OCI-LY3 (cell line): ENCODE data around the gene COL6A2.
"Not testable (repeated sequence)": the region's sequence is repeated elsewhere in the genome, so short reads cannot be mapped to it uniquely, and the experiment has no call there.

ENCODE experiments used
- H2AFZ ChIP-seq: fragments of 200-600, 300-600 bp; shearing (Covaris generic); 2 replicates; pipeline ENCODE4 v1.6.0; 2014; ENCODE audit warnings: antibody characterized with exemption, low read depth, low read length
- H3K27ac ChIP-seq: fragments of 200-600, 300-600 bp; sonication (generic); 2 replicates; pipeline ENCODE4 v1.5.1; 2014; ENCODE audit warnings: mild to moderate bottlenecking, low read length, moderate library complexity, mixed read lengths
- H3K27me3 ChIP-seq: fragments of 200-600, 300-600 bp; sonication (generic); 2 replicates; pipeline ENCODE4 v1.6.1; 2014; ENCODE audit warnings: low read depth, low read length, mixed read lengths
- H3K36me3 ChIP-seq: fragments of 200-600, 300-600 bp; sonication (generic); replicated peaks from 2 replicates; pipeline ENCODE3; 2014; ENCODE audit warnings: low read depth, low read length, mixed read lengths
- H3K4me1 ChIP-seq: fragments of 300-600, 200-600 bp; sonication (generic); 2 replicates; pipeline ENCODE4 v1.6.1; 2014; ENCODE audit warnings: low read length, mixed read lengths
- H3K4me2 ChIP-seq: fragments of 200-600, 300-600 bp; sonication (generic); 2 replicates; pipeline ENCODE4 v1.6.1; 2014; ENCODE audit warnings: low read length, mixed read lengths
- H3K4me3 ChIP-seq: fragments of 300-600, 200-600 bp; sonication (generic); 2 replicates; pipeline ENCODE4 v1.5.1; 2014; ENCODE audit warnings: antibody characterized with exemption, mild to moderate bottlenecking, low read length, moderate library complexity
- H3K79me2 ChIP-seq: fragments of 300-600, 200-600 bp; shearing (Covaris generic); 2 replicates; pipeline ENCODE4 v1.6.1; 2014; ENCODE audit warnings: mild to moderate bottlenecking, low read length, mixed read lengths
- H3K9ac ChIP-seq: fragments of 300-600, 200-600 bp; shearing (Covaris generic); 2 replicates; pipeline ENCODE4 v1.6.0; 2014; ENCODE audit warnings: mild to moderate bottlenecking, low read length, moderate library complexity
- H3K9me3 ChIP-seq: fragments of 200-600, 300-600 bp; shearing (Covaris generic); 2 replicates; pipeline ENCODE4 v1.6.1; 2014; ENCODE audit warnings: low read length, mixed read lengths; ENCODE audit not compliant: insufficient read depth
- H4K20me1 ChIP-seq: fragments of 200-600, 300-600 bp; sonication (generic); 2 replicates; pipeline ENCODE4 v1.6.1; 2016; ENCODE audit warnings: low read length, mixed read lengths; ENCODE audit not compliant: insufficient read depth
- CTCF ChIP-seq: fragments of 200-600, 300-600 bp; sonication (generic); IDR thresholded peaks from 2 replicates; pipeline ENCODE4 v1.5.1; 2014; ENCODE audit warnings: antibody characterized with exemption, low read length, low read depth
- EZH2phosphoT487 ChIP-seq: fragments of 200-600 bp; shearing (Covaris generic); IDR thresholded peaks from 2 replicates; pipeline ENCODE4 v1.6.1; 2018; ENCODE audit warnings: antibody characterized with exemption, mixed run types, low read depth

COL6A2 gene

GRCh38 chr21:46172863-46173528 is 75.1 kb downstream of the COL6A2 start:
- Histone ChIP-seq H2AFZ (no peak overlapping the region), H4K20me1 (no peaks in the 10 kb centered on the region), H3K79me2 (no peaks in the 10 kb centered on the region), H3K9me3 (no peaks in the 10 kb centered on the region), H3K4me1 (no peaks in the 10 kb centered on the region), H3K4me2 (no peak overlapping the region), H3K36me3 (no peaks in the 10 kb centered on the region), H3K4me3 (no peak overlapping the region), H3K27me3 (no peaks in the 10 kb centered on the region), H3K9ac (no peak overlapping the region), H3K27ac (no peak overlapping the region)
- TF ChIP-seq EZH2phosphoT487 (no peak), CTCF (no peak)

GRCh38 chr21:46173573-46173972 is 75.7 kb downstream of the COL6A2 start:
- Histone ChIP-seq H3K4me1 (no peaks in the 10 kb centered on the region), H3K9ac (no peak overlapping the region), H3K9me3 (no peaks in the 10 kb centered on the region), H3K4me3 (no peak overlapping the region), H3K36me3 (no peaks in the 10 kb centered on the region), H4K20me1 (no peaks in the 10 kb centered on the region), H2AFZ (no peak overlapping the region), H3K27me3 (no peaks in the 10 kb centered on the region), H3K27ac (no peak overlapping the region), H3K79me2 (no peaks in the 10 kb centered on the region), H3K4me2 (no peak overlapping the region)
- TF ChIP-seq CTCF (no peak), EZH2phosphoT487 (no peak)

GRCh38 chr21:46176443-46177129 is 78.7 kb downstream of the COL6A2 start:
- not testable (repeated sequence) for H3K4me2 ChIP-seq, H3K36me3 ChIP-seq, H3K4me1 ChIP-seq, H3K4me3 ChIP-seq, H3K27me3 ChIP-seq, H3K9me3 ChIP-seq, H2AFZ ChIP-seq, H3K79me2 ChIP-seq, H3K9ac ChIP-seq, H4K20me1 ChIP-seq, H3K27ac ChIP-seq

GRCh38 chr21:46178961-46179360 is 81.0 kb downstream of the COL6A2 start:
- no peak for TF ChIP-seq EZH2phosphoT487
- TF ChIP-seq CTCF = no peak
- Histone ChIP-seq H4K20me1 (no peaks in the 10 kb centered on the region), H3K4me3 (no peak overlapping the region), H3K36me3 (no peaks in the 10 kb centered on the region), H3K27me3 (no peaks in the 10 kb centered on the region), H3K4me2 (no peak overlapping the region), H3K4me1 (no peaks in the 10 kb centered on the region), H3K9me3 (no peaks in the 10 kb centered on the region), H3K9ac (no peak overlapping the region), H2AFZ (no peak overlapping the region), H3K27ac (no peak overlapping the region), H3K79me2 (no peaks in the 10 kb centered on the region)
